ENCODE measurements around the gene PARD3B. TPM values are rescaled to one million over a fixed set of nuclear protein-coding genes. Genes with fewer than 3 reads are reported as not detected.

PARD3B gene
- total RNA-seq, 1 donor from 2014 or later, result not detected

DNA sequence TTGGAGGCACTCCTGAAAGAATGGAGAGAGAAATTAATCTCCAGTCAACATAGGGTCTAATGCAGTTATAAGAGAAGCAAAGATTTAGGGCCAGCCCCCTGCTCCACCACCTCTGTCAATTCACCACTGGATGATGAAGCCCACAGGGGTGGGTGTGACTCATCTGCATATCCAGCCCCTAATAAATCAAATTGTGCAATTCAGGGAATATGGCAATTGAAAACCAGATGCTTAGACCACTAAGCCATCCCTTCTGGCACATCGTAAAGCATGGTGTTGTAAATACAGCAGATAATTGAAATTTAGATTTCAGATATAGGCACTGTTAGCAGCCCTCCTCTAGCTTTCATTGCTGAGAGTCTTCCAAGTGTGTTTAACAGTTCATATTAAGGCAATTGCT is 541.4 kb downstream of the PARD3B start:
- ATAC-seq (ENCODE audit: low read depth) (no peak), DNase-seq (no peak)
- H3K9me3 Mint-ChIP-seq, result no peaks in the 10 kb centered on the region
- H3K4me1 Mint-ChIP-seq, result no peaks in the 10 kb centered on the region
- H3K27ac Mint-ChIP-seq, result no peak overlapping the region
- CTCF ChIA-PET, result no interaction called here
- no peak overlapping the region for H3K4me3 Mint-ChIP-seq
- TF ChIP-seq, protein P1, sequence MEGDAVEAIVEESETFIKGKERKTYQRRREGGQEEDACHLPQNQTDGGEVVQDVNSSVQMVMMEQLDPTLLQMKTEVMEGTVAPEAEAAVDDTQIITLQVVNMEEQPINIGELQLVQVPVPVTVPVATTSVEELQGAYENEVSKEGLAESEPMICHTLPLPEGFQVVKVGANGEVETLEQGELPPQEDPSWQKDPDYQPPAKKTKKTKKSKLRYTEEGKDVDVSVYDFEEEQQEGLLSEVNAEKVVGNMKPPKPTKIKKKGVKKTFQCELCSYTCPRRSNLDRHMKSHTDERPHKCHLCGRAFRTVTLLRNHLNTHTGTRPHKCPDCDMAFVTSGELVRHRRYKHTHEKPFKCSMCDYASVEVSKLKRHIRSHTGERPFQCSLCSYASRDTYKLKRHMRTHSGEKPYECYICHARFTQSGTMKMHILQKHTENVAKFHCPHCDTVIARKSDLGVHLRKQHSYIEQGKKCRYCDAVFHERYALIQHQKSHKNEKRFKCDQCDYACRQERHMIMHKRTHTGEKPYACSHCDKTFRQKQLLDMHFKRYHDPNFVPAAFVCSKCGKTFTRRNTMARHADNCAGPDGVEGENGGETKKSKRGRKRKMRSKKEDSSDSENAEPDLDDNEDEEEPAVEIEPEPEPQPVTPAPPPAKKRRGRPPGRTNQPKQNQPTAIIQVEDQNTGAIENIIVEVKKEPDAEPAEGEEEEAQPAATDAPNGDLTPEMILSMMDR (IDR thresholded peaks at IDR 0.05), result no peak
- POLR2A ChIA-PET, result no interaction called here
- H3K27me3 Mint-ChIP-seq, result no peaks in the 10 kb centered on the region
- H3K36me3 Mint-ChIP-seq (ENCODE audit: low read depth), result no peaks in the 10 kb centered on the region
- intact Hi-C loops (cut with micrococcal nuclease), result no loop called here

GRCh38 chr2:205087862-205088261 is 542.6 kb downstream of the PARD3B start:
- Mint-ChIP-seq H3K27me3 (no peaks in the 10 kb centered on the region), H3K27ac (no peak overlapping the region), H3K4me3 (no peak overlapping the region), H3K4me1 (no peaks in the 10 kb centered on the region), H3K9me3 (no peaks in the 10 kb centered on the region), H3K36me3 (ENCODE audit: low read depth) (no peaks in the 10 kb centered on the region)
- intact Hi-C loops (cut with micrococcal nuclease), result no loop called here
- POLR2A ChIA-PET, result no interaction called here
- ATAC-seq (ENCODE audit: low read depth) (no peak), DNase-seq (no peak)
- TF ChIP-seq, protein P1 (IDR thresholded peaks at IDR 0.05), result no peak
- CTCF ChIA-PET, result no interaction called here

DNA sequence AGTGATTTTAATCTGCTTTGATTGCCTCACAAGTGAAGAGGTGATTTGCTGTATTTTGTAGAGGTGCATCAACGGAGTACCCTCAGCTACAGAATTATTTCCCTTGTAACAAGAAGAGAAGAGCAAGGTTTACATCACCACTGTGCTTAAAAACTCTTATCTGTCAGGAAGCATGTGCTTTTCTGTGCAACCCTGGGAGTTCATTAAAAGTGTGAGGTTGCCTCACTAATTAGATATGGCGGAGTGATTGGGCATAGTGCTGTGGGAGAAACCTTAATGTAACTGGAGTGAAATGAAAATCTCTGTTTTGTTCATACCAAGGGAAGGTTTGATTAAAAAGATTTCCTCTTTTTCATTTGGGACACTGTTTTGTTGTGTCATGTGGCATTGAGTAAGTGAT is 544.7 kb downstream of the PARD3B start:
- TF ChIP-seq, protein P1 (IDR thresholded peaks at IDR 0.05), result no peak
- Mint-ChIP-seq H3K27me3 (no peaks in the 10 kb centered on the region), H3K36me3 (ENCODE audit: low read depth) (no peaks in the 10 kb centered on the region), H3K27ac (no peak overlapping the region), H3K4me1 (no peaks in the 10 kb centered on the region), H3K4me3 (no peak overlapping the region), H3K9me3 (no peaks in the 10 kb centered on the region)
- ATAC-seq (ENCODE audit: low read depth) (no peak), DNase-seq (no peak)
- intact Hi-C loops (cut with micrococcal nuclease), result no loop called here
- ChIA-PET POLR2A (no interaction called here), CTCF (no interaction called here)

- POLR2A ChIA-PET, result no interaction called here
- no peaks in the 10 kb centered on the region for H3K9me3 Mint-ChIP-seq
Measured at GRCh38 chr2:205091411-205091810, 546.1 kb downstream of the PARD3B start.

GRCh38 chr2:205094031-205094430 is 548.8 kb downstream of the PARD3B start:
- POLR2A ChIA-PET, result no interaction called here
- CTCF ChIA-PET, result no interaction called here
- intact Hi-C loops (cut with micrococcal nuclease), result no loop called here
- DNase-seq (no peak), ATAC-seq (ENCODE audit: low read depth) (no peak)
- Mint-ChIP-seq H3K36me3 (ENCODE audit: low read depth) (no peaks in the 10 kb centered on the region), H3K9me3 (no peaks in the 10 kb centered on the region), H3K4me3 (no peak overlapping the region), H3K27me3 (no peaks in the 10 kb centered on the region), H3K4me1 (no peaks in the 10 kb centered on the region), H3K27ac (no peak overlapping the region)
- TF ChIP-seq, protein P1 (IDR thresholded peaks at IDR 0.05), result no peak

More at GRCh38 chr2:205091411-205091810, 546.1 kb downstream of the PARD3B start:
- H3K27me3 Mint-ChIP-seq, result no peaks in the 10 kb centered on the region
- CTCF ChIA-PET, result no interaction called here
- ATAC-seq (ENCODE audit: low read depth) (no peak), DNase-seq (no peak)
- H3K36me3 Mint-ChIP-seq (ENCODE audit: low read depth), result no peaks in the 10 kb centered on the region
- H3K4me1 Mint-ChIP-seq, result no peaks in the 10 kb centered on the region
- TF ChIP-seq, protein P1 (IDR thresholded peaks at IDR 0.05), result no peak
- intact Hi-C loops (cut with micrococcal nuclease), result no loop called here
- H3K4me3 Mint-ChIP-seq, result no peak overlapping the region
- no peak overlapping the region for H3K27ac Mint-ChIP-seq

Measured in activated B cell treated with CpG ODN at 0.5 μM for 24 hours (primary cell).